Aorta (tissue), 5 donors: ENCODE data around the gene MICU1. TPM values are rescaled to one million over a fixed set of nuclear protein-coding genes. Genes with fewer than 3 reads are reported as not detected.
A peak's percentile ranks its signal among the peaks of the same experiment; 100 is the strongest.
"Not testable (repeated sequence)": the region's sequence is repeated elsewhere in the genome, so short reads cannot be mapped to it uniquely, and the experiment has no call there.

Experiments
- ATAC-seq: fragments of 200-7000 bp; cut with Tn5 transposase; one replicate; pipeline ENCODE4 v1.9.1; 2022; ENCODE audit warnings: moderate library complexity; ENCODE audit not compliant: low FRiP score
- DNase-seq, 2 donors: peaks; one replicate each; pipeline ENCODE4 v3.0.0-alpha.2; 2020
- H3K27ac ChIP-seq, 2 donors: one replicate each; pipeline ENCODE4 v1.5.1; 2013; ENCODE audit warnings: low read length in 2 of 2, mild to moderate bottlenecking in 2 of 2, moderate library complexity in 2 of 2, control low read depth in 1 of 2, inconsistent platforms in 1 of 2, low read depth in 1 of 2
- H3K27me3 ChIP-seq, 2 donors: one replicate each; pipeline ENCODE4 v1.6.1; 2013; ENCODE audit warnings: control low read depth in 1 of 2, low read length in 1 of 2, mild to moderate bottlenecking in 1 of 2, moderate library complexity in 1 of 2; ENCODE audit not compliant: insufficient read depth in 2 of 2, control insufficient read depth in 1 of 2
- H3K36me3 ChIP-seq, 2 donors: one replicate each; pipeline ENCODE4 v1.6.1; 2013; ENCODE audit warnings: control low read depth in 1 of 2, low read length in 1 of 2, mild to moderate bottlenecking in 1 of 2; ENCODE audit not compliant: insufficient read depth in 2 of 2, control insufficient read depth in 1 of 2
- H3K4me1 ChIP-seq, 2 donors: one replicate each; pipeline ENCODE4 v1.6.1; 2013; ENCODE audit warnings: low read length in 2 of 2, control low read depth in 1 of 2, mild to moderate bottlenecking in 1 of 2, moderate library complexity in 1 of 2; ENCODE audit not compliant: insufficient read depth in 2 of 2, control insufficient read depth in 1 of 2
- H3K4me3 ChIP-seq, 2 donors: one replicate each; pipeline ENCODE4 v1.5.1; 2013; ENCODE audit warnings: low read length in 2 of 2, control low read depth in 1 of 2, mild to moderate bottlenecking in 1 of 2
- H3K9me3 ChIP-seq: one replicate; pipeline ENCODE4 v1.6.1; 2013; ENCODE audit warnings: mild to moderate bottlenecking, low read length; ENCODE audit not compliant: control insufficient read depth
- WGBS, 2 donors: extraction: QIAGEN DNeasy Blood & Tissue Kit; methylation state at CpG; one replicate each; pipeline ENCODE4 v1.1.7; 2013; 5-methylcytosine and 5-hydroxymethylcytosine counted together
- intact Hi-C, 2 donors: fragments of 100-400 bp; cut with DNase I; formaldehyde crosslinking; loops; one replicate each; pipeline versions ENCODE4 v1.14.2 to v1.15.0; 2022
- polyA plus RNA-seq, 2 donors: library from polyadenylated mRNA; stranded (reverse); fragments of 200-250 nt; gene quantifications; one replicate each; pipeline ENCODE4 v1.2.3, GENCODE V29; 2013
- total RNA-seq, 2 donors: library from RNA; stranded (reverse); fragmentation: NEBNext Ultra II Directional; extraction: Animal tissue kit (Norgen Biotek cat#: 25700); gene quantifications; one replicate each; pipeline ENCODE4 v1.2.1, GENCODE V29; 2021
- donor health status: healthy with polysubstance abuse.
- donor health status: Bipolar disorder and iron deficiency.
- donor health status: DM: no; HTN: no; CAD: no.
- donor health status: DM: no; HTN: no; CAD: no.
- donor health status: DM: yes; HTN: yes; CAD: no.

MICU1 gene
- total and polyA plus RNA-seq, 4 donors = 23.7 to 40.7 (median 37.5) TPM

DNA sequence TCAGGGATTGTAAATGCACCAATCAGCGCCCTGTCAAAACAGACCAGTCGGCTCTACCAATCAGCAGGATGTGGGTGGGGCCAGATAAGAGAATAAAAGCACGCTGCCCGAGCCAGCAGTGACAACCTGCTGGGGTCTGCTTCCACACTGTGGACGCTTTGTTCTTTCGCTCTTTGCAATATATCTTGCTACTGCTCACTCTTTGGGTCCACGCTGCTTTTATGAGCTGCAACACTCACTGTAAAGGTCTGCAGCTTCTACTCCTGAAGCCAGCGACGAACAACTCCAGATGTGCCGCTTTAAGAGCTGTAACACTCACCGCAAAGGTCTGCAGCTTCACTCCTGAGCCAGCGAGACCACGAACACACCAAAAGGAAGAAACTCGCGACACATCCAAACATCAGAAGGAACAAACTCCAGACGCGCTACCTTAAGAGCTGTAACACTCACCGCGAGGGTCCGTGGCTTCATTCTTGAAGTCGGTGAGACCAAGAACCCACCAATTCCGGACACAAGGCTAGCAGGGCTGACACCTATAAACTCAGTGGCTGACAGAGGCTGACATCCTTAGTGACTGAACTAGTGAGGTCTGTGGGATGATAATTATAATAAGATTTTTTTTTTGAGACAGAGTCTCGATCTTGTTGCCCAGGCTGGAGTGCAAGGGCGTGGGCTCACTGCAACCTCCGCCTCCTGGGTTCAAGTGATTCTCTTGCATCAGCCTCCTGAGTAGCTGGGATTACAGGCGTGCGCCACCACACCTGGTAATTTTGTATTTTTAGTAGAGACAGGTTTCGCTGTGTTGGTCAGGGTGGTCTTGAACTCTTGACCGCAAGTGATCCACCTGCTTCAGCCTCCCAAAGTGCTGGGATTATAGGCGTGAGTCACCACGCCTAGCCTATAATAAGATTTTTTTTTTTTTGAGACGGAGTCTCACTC, 298.9 kb downstream of the MICU1 start:
- H3K27ac ChIP-seq, ATAC-seq, intact Hi-C loops, H3K4me1 ChIP-seq, H3K27me3 ChIP-seq, H3K4me3 ChIP-seq, H3K9me3 ChIP-seq, DNase-seq, H3K36me3 ChIP-seq: not testable (repeated sequence)
- 93 to 94% methylated on average over 32 of the region's 32 CpGs for WGBS, 2 donors

DNA sequence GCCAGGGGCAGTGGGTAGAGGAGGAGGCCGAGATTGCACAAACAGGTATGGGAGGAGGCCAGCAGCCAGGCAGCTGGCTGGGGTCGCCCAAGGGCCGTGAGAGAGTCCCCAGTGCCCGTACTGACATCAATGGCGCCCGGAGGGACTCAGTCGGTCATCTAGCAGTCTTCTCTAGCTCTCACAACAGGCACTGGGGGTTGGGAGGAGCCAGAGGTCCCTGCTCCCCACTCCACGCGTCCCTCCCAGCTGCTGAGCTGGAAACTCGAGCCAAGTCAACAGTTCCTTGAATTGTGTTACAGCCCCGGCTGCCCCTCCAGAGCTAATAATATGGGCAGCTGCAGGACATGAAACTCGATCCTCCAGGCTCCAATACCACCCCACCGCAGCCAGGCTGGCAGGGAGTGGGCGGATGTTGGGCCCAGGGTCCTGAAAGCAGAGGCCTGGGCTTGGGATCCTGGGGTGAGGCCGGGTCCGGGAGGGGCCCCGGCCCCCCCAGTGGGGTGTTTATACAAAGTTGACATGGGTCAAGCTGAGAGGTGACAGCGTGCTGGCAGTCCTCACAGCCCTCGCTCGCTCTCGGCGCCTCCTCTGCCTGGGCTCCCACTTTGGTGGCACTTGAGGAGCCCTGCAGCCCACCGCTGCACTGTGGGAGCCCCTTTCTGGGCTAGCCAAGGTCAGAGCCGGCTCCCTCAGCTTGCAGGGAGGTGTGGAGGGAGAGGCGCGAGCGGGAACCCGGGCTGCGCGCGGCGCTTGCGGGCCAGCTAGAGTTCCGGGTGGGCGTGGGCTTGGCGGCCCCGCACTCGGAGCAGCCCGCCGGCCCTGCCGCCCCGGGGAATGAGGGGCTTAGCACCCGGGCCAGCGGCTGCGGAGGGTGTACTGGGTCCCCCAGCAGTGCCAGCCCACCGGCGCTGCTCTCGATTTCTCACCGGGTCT, 300.4 kb downstream of the MICU1 start:
- H3K9me3 ChIP-seq, H3K27me3 ChIP-seq, H3K4me1 ChIP-seq, DNase-seq, H3K27ac ChIP-seq, intact Hi-C loops, H3K4me3 ChIP-seq, H3K36me3 ChIP-seq: not testable (repeated sequence)
- WGBS, 2 donors = 65 to 70% methylated on average over 49 of the region's 49 CpGs
- ATAC-seq = peak; percentile 39

DNA sequence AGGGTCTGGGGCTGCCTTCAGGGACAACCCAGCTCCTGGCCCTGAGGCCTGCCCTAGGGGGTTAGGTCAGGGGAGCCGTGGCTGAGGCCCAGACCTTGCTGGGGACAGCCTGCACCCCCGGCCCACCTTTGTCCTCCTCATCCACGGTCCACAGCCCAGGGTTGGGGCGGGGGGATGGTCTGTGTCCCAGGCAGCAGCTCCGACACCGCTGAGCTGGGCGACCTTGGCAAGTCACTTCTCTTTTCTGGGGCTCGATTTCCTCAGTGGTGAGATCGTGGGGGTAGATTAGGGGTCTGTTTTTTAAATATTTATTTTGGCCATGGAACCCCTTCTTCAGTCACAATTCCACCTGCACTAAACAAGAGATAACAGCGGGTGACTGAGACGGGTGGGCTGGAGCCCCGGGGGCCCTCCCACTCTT, 302.1 kb downstream of the MICU1 start:
- Histone ChIP-seq H3K4me3 (no peak overlapping the region), H3K36me3 (no peaks in the 10 kb centered on the region), H3K4me1 (peaks cover 0 to 2% of the 10 kb centered on the region in 2 donors), H3K27ac (no peak overlapping the region), H3K9me3 (no peaks in the 10 kb centered on the region), H3K27me3 (no peaks in the 10 kb centered on the region)
- intact Hi-C loops = no loop called here
- WGBS, 2 donors = 84 to 86% methylated on average over 12 of the region's 12 CpGs
- DNase-seq = no peak
- no peak for ATAC-seq

DNA sequence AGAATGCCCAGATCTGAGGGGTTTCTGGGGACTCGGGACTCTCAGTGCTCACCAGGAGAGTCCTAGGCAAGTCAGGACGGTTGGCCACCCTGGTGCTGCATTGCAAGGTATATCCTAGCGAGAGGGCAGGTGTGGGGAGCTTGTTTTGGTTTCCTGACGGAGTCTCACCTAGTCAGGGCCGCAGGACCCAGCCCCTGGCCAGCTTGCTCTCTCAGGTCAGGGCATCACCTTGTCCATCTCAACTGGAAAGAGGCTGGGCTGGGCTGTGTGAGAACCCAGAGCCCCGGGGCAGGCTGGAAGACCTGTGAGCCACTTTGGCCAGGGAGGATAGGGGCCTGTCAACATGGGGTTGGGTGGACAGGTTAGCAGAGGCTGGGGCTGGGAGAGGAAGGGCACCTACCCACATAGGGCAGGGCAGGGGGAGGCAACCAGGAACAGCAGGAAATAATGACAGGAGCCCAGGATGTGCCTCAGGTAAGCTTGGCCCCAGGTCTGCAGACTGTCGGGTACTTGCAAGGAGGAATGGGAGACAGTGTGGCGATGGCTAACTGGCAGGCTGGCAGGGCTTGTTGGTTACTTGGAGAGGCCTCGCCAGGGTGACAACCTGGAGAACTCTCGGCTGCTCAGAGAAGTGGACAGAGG, 302.6 kb downstream of the MICU1 start:
- Histone ChIP-seq H3K36me3 (no peaks in the 10 kb centered on the region), H3K4me1 (peaks cover 0 to 2% of the 10 kb centered on the region in 2 donors), H3K4me3 (no peak overlapping the region), H3K9me3 (no peaks in the 10 kb centered on the region), H3K27me3 (no peaks in the 10 kb centered on the region), H3K27ac (no peak overlapping the region)
- no peak for ATAC-seq
- intact Hi-C loops = no loop called here
- 96 to 98% methylated on average over 10 of the region's 10 CpGs for WGBS, 2 donors
- no peak for DNase-seq

DNA sequence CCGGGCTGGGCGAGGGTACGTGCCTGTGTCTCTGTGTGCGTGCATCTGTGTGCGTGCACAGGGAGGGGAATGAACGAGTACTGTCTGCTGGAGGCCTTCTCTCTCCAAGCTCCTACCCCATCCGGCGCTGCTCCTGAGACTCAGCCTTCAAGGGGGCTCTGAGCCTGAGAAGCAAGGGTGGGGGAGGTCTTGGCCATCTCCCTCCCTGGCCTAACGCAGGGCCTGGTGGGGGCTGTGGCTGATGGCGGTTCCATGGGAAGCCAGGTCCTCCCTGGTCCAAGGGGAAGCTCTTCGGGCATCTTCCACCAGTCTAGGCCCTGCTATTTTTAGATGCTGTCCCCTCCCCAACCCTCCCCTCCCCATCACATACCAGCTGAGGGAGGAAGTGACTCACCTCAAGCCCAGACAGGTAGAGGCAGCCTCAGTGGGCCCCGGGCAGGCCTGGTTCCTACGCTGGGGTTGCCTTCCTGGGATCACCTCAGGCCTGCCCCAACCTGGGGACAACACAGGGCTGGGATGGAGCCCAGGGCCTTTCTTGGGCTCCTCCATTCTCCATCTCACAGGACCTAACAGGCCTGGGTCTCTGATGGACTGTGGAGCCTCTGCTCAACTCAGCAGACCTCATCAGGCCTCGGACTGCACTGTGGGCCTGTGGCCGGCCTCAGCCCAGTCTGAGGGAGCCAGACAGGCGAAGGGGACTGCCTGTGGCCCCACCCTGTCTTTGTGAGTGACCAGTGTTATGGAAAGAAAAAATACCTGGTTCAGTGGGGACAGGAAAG, 303.4 kb downstream of the MICU1 start:
- H3K9me3 ChIP-seq = no peaks in the 10 kb centered on the region
- no peaks in the 10 kb centered on the region for H3K36me3 ChIP-seq
- H3K4me3 ChIP-seq = no peak overlapping the region
- intact Hi-C loops = no loop called here
- ATAC-seq (no peak), DNase-seq (no peak)
- H3K4me1 ChIP-seq = peaks cover 0 to 2% of the 10 kb centered on the region in 2 donors
- 95% methylated on average over 16 of the region's 16 CpGs for WGBS, 2 donors
- H3K27me3 ChIP-seq = no peaks in the 10 kb centered on the region
- H3K27ac ChIP-seq = no peak overlapping the region

DNA sequence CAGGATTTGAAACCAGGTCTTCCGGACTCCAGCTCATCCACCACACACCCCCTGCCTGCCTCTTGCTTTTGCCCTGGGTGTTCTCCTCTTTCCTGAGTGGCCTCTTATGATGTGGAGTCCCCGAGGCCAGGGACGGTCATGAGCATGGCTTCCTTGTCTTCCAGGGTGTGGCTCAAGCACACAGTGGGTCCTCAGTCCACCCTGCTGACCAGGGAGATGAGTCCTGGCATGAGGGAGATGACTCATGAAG, 303.9 kb downstream of the MICU1 start:
- no peaks in the 10 kb centered on the region for H3K27me3 ChIP-seq
- 96 to 98% methylated on average over 3 of the region's 3 CpGs for WGBS, 2 donors
- no peak overlapping the region for H3K27ac ChIP-seq
- intact Hi-C loops = no loop called here
- no peak for DNase-seq
- no peaks in the 10 kb centered on the region for H3K36me3 ChIP-seq
- no peak overlapping the region for H3K4me3 ChIP-seq
- no peak for ATAC-seq
- no peaks in the 10 kb centered on the region for H3K9me3 ChIP-seq
- peaks cover 0 to 2% of the 10 kb centered on the region in 2 donors for H3K4me1 ChIP-seq

DNA sequence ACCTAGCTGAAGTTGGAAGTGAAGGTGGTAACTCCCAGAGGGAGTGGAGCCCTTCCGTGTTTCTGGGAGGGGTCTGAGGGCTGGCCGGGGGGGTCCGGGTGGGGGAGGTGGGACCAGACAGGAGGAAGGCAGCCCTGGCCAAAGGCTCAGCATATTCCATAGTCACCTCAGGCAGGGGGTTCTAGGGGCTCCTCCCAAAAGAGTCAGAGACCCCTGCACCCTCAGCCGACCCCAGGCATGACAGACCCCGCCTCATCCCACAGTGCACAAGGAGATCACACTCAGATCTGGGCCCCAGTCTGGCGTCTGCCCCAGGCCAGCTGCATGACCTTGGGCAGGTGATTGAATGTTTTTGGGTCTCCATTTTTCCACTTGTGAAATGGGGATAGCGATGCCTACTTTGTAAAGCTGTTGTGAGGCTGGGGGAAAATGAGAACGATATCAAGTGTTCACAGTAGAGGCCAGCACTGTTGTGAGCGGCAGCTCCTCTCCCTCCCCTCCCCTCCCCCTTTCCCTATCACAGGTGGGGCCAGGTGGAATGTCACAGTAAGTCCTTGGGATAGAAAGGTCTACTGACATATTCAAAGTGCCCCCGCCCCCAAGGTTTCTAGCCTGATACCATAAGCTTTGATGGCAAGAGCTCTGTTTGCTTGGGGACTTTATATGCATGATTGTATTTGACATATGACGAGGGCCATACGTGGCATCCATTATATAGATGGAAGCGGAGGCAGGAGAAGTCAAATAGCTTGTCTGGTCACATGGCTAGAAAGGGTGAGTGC, 304.4 kb downstream of the MICU1 start:
- intact Hi-C loops = no loop called here
- 87 to 90% methylated on average over 13 of the region's 13 CpGs for WGBS, 2 donors
- DNase-seq (no peak), ATAC-seq (no peak)
- Histone ChIP-seq H3K36me3 (no peaks in the 10 kb centered on the region), H3K4me3 (no peak overlapping the region), H3K9me3 (no peaks in the 10 kb centered on the region), H3K27me3 (no peaks in the 10 kb centered on the region), H3K4me1 (peaks cover 0 to 2% of the 10 kb centered on the region in 2 donors), H3K27ac (no peak overlapping the region)
